MM.1S (cell line): Measurements from ENCODE around the gene BRD8.
A peak's percentile ranks its signal among the peaks of the same experiment; 100 is the strongest.

Experiments
- DNase-seq: peaks from one replicate; pipeline ENCODE4 v3.0.0-alpha.2; 2015
- H2AFZ ChIP-seq: fragments of 300-600 bp; sonication (generic); 2 replicates; pipeline ENCODE4 v1.6.0; 2016; ENCODE audit warnings: antibody characterized with exemption, low read length
- H3F3A ChIP-seq: fragments of 300-600 bp; sonication (generic); 2 replicates; pipeline ENCODE4 v1.6.1; 2016; ENCODE audit warnings: mild to moderate bottlenecking, antibody characterized with exemption, low read length, moderate library complexity, mixed read lengths; ENCODE audit not compliant: insufficient read depth
- H3K27ac ChIP-seq: fragments of 300-600 bp; sonication (generic); 2 replicates; pipeline ENCODE4 v1.5.1; 2016; ENCODE audit warnings: mild to moderate bottlenecking, low read length
- H3K27me3 ChIP-seq: fragments of 300-600 bp; sonication (generic); replicated peaks from 2 replicates; pipeline ENCODE4 v1.6.0; 2016; ENCODE audit warnings: low read length; ENCODE audit not compliant: insufficient read depth
- H3K36me3 ChIP-seq: fragments of 300-600 bp; sonication (generic); replicated peaks from 2 replicates; pipeline ENCODE4 v1.6.1; 2016; ENCODE audit warnings: mild to moderate bottlenecking, low read length, mixed read lengths; ENCODE audit not compliant: insufficient read depth
- H3K4me1 ChIP-seq: fragments of 300-600 bp; sonication (generic); 2 replicates; pipeline ENCODE4 v1.6.1; 2016; ENCODE audit warnings: low read length, mixed read lengths
- H3K4me2 ChIP-seq: fragments of 300-600 bp; sonication (generic); 2 replicates; pipeline ENCODE4 v1.6.0; 2016; ENCODE audit warnings: low read depth, low read length
- H3K4me3 ChIP-seq: fragments of 300-600 bp; sonication (generic); 2 replicates; pipeline ENCODE4 v1.5.1; 2016; ENCODE audit warnings: low read length, mixed read lengths
- H3K79me2 ChIP-seq: fragments of 300-600 bp; sonication (generic); 2 replicates; pipeline ENCODE4 v1.6.1; 2016; ENCODE audit warnings: mixed run types, low read length, mixed read lengths
- H3K9ac ChIP-seq: fragments of 300-600 bp; sonication (generic); 2 replicates; pipeline ENCODE4 v1.6.1; 2016; ENCODE audit warnings: low read length, mixed read lengths
- H3K9me2 ChIP-seq: fragments of 300-600 bp; sonication (generic); replicated peaks from 2 replicates; pipeline ENCODE4 v1.6.1; 2016; ENCODE audit warnings: mild to moderate bottlenecking, low read length, mixed read lengths; ENCODE audit not compliant: insufficient read depth
- H3K9me3 ChIP-seq: fragments of 300-600 bp; sonication (generic); replicated peaks from 2 replicates; pipeline ENCODE4 v1.6.1; 2016; ENCODE audit warnings: mild to moderate bottlenecking, low read length, mixed read lengths; ENCODE audit not compliant: insufficient read depth
- H4K20me1 ChIP-seq: fragments of 300-600 bp; sonication (generic); 2 replicates; pipeline ENCODE4 v1.6.1; 2016; ENCODE audit warnings: mild to moderate bottlenecking, low read length, moderate library complexity, mixed read lengths; ENCODE audit not compliant: insufficient read depth
- CTCF ChIP-seq: fragments of 300-600 bp; sonication (generic); IDR thresholded peaks from 2 replicates; pipeline ENCODE4 v1.5.1; 2016; ENCODE audit warnings: antibody characterized with exemption, low read length, mixed read lengths
- EZH2 ChIP-seq: fragments of 300-600 bp; sonication (generic); optimal IDR thresholded peaks from 2 replicates; pipeline ENCODE3; 2017; ENCODE audit warnings: low read depth, mild to moderate bottlenecking, antibody characterized with exemption, low read length, mixed read lengths
- EZH2phosphoT487 ChIP-seq: fragments of 300-600 bp; sonication (generic); IDR thresholded peaks from 2 replicates; pipeline ENCODE4 v1.6.1; 2018; ENCODE audit warnings: antibody characterized with exemption, low read length

BRD8 gene

GRCh38 chr5:138132543-138132942 is 45.9 kb downstream of the BRD8 start:
- Histone ChIP-seq H3K36me3 (no peaks in the 10 kb centered on the region), H3K79me2 (no peaks in the 10 kb centered on the region), H4K20me1 (no peaks in the 10 kb centered on the region), H3K27me3 (no peaks in the 10 kb centered on the region), H2AFZ (peak overlapping the region; percentile 50; the same call in 1 of the 2 replicates), H3F3A (no peaks in the 10 kb centered on the region), H3K27ac (no peak overlapping the region), H3K9me3 (no peaks in the 10 kb centered on the region), H3K4me1 (0 out of 2 replicates have a peak, but pooled peaks cover 2% of the 10 kb centered on the region), H3K4me3 (peak overlapping the region; percentile 57), H3K4me2 (peak overlapping the region; percentile 80), H3K9me2 (no peaks in the 10 kb centered on the region), H3K9ac (peak overlapping the region; percentile 22; the same call in 1 of the 2 replicates)
- no peak for DNase-seq
- no peak for TF ChIP-seq EZH2phosphoT487
- TF ChIP-seq CTCF, result no peak
- no peak for TF ChIP-seq EZH2

- no peak for DNase-seq
- Histone ChIP-seq H3K4me3 (no peak overlapping the region), H3F3A (no peaks in the 10 kb centered on the region), H3K9me3 (no peaks in the 10 kb centered on the region), H3K4me1 (0 out of 2 replicates have a peak, but pooled peaks cover 2% of the 10 kb centered on the region), H3K27me3 (no peaks in the 10 kb centered on the region), H3K9ac (no peak overlapping the region), H3K27ac (no peak overlapping the region), H4K20me1 (no peaks in the 10 kb centered on the region), H3K4me2 (no peak overlapping the region), H3K9me2 (no peaks in the 10 kb centered on the region), H3K36me3 (no peaks in the 10 kb centered on the region), H3K79me2 (no peaks in the 10 kb centered on the region), H2AFZ (no peak overlapping the region)
- TF ChIP-seq EZH2 (no peak), EZH2phosphoT487 (no peak), CTCF (no peak)
These were observed 49.1 kb downstream of the BRD8 start for GRCh38 chr5:138129347-138129746.

- no peaks in the 10 kb centered on the region for H3K9me3 ChIP-seq
- no peak overlapping the region for H3K4me2 ChIP-seq
- H3K36me3 ChIP-seq, result no peaks in the 10 kb centered on the region
- no peaks in the 10 kb centered on the region for H3K9me2 ChIP-seq
- no peak overlapping the region for H2AFZ ChIP-seq
- H3K4me3 ChIP-seq, result no peak overlapping the region
- no peak for DNase-seq
- H4K20me1 ChIP-seq, result no peaks in the 10 kb centered on the region
- H3K4me1 ChIP-seq, result 0 out of 2 replicates have a peak, but pooled peaks cover 2% of the 10 kb centered on the region
- no peak overlapping the region for H3K27ac ChIP-seq
- H3K27me3 ChIP-seq, result no peaks in the 10 kb centered on the region
- H3K79me2 ChIP-seq, result no peaks in the 10 kb centered on the region
- no peak overlapping the region for H3K9ac ChIP-seq
- TF ChIP-seq EZH2 (no peak), EZH2phosphoT487 (no peak), CTCF (no peak)
- H3F3A ChIP-seq, result no peaks in the 10 kb centered on the region
These were observed 50.1 kb downstream of the BRD8 start for GRCh38 chr5:138128334-138128733.
